Stomach (tissue), 4 donors: Measurements from ENCODE around the gene AATK.

ENCODE experiments used
- EP300 ChIP-seq: sonication (generic); formaldehyde crosslinking; IDR thresholded peaks from one replicate; pipeline ENCODE4 v1.6.1; 2017; ENCODE audit warnings: antibody characterized with exemption
- POLR2A ChIP-seq, 4 donors: fragments of 450-650 bp; IDR thresholded peaks; one replicate each; pipeline ENCODE4 v1.6.1; 2016; ENCODE audit warnings: antibody characterized with exemption in 4 of 4, control low read depth in 2 of 4, mild to moderate bottlenecking in 1 of 4, moderate library complexity in 1 of 4
- POLR2AphosphoS5 ChIP-seq, 3 donors: sonication (generic); formaldehyde crosslinking; IDR thresholded peaks; one replicate each; pipeline ENCODE4 v1.6.1; 2016; ENCODE audit warnings: antibody characterized with exemption in 3 of 3
- TF ChIP-seq, protein P1 (sequence below), 7 experiments: fragments of 450-650 bp in 4 of 7; fragments of 200-600 bp in 3 of 7; sonication (generic) in 3 of 7; IDR thresholded peaks; one replicate each; pipeline ENCODE4 v1.5.1; 2016 to 2019; ENCODE audit warnings: antibody characterized with exemption in 7 of 7, control low read depth in 2 of 7, mild to moderate bottlenecking in 1 of 7

DNA sequence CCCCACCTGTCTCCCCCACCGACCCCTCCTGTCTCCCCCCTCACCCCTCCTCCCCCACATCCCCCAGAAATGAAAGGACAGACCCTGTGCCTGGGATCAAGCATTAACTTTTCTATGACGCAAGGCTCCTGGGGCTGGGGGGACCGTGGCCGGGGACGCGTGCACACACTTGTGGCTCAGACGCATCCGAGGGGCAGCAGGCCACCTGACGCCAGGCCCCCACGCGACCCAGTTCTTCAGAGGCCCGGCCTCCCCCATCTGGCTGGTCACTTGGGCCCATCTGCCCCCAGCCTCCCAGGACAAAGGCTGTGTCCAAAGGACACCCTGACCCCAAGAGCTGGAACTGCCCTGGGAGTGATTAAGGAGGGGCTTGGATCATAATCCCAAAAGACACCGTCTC lies 14.7 kb downstream of the AATK start:
- TF ChIP-seq, protein P1, sequence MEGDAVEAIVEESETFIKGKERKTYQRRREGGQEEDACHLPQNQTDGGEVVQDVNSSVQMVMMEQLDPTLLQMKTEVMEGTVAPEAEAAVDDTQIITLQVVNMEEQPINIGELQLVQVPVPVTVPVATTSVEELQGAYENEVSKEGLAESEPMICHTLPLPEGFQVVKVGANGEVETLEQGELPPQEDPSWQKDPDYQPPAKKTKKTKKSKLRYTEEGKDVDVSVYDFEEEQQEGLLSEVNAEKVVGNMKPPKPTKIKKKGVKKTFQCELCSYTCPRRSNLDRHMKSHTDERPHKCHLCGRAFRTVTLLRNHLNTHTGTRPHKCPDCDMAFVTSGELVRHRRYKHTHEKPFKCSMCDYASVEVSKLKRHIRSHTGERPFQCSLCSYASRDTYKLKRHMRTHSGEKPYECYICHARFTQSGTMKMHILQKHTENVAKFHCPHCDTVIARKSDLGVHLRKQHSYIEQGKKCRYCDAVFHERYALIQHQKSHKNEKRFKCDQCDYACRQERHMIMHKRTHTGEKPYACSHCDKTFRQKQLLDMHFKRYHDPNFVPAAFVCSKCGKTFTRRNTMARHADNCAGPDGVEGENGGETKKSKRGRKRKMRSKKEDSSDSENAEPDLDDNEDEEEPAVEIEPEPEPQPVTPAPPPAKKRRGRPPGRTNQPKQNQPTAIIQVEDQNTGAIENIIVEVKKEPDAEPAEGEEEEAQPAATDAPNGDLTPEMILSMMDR (IDR thresholded peaks at IDR 0.05), result no peak
- TF ChIP-seq POLR2AphosphoS5 (IDR thresholded peaks at IDR 0.05) (no peak), POLR2A (IDR thresholded peaks at IDR 0.05) (no peak), EP300 (no peak)
